GM18507 (cell line): ENCODE measurements around the gene KRT83.

Experiments
- DNase-seq: peaks from one replicate; pipeline ENCODE4 v3.0.0; 2011; ENCODE audit warnings: low read depth; ENCODE audit not compliant: insufficient read length; ENCODE audit errors: extremely low spot score
- FAIRE-seq: peaks from 2 replicates; lab custom pipeline; 2011; peaks lifted over from hg19 to GRCh38; lab: Jason Lieb, UNC

The KRT83 gene

GRCh38 chr12:52275686-52276085 is 45.5 kb downstream of the KRT83 start:
- FAIRE-seq, result no peak
- DNase-seq, result no peak

- DNase-seq (no peak), FAIRE-seq (no peak)
Observed at GRCh38 chr12:52274521-52275120, 46.6 kb downstream of the KRT83 start, which contains the start of gene KRT86. Gene KRT86, plus strand, starts transcription at chr12:52274645. Its CDS starts 27,272 bp downstream, at chr12:52301917.

- no peak for FAIRE-seq
- DNase-seq, result no peak
Observed at GRCh38 chr12:52271158-52271557, 50.0 kb downstream of the KRT83 start.

- DNase-seq, result no peak
- no peak for FAIRE-seq
Observed at GRCh38 chr12:52270541-52271070, 50.6 kb downstream of the KRT83 start.

- FAIRE-seq, result no peak
- DNase-seq, result no peak
Observed at GRCh38 chr12:52268212-52268611, 53.0 kb downstream of the KRT83 start.

- no peak for FAIRE-seq
- DNase-seq, result no peak
Observed at GRCh38 chr12:52267699-52268098, 53.5 kb downstream of the KRT83 start.

GRCh38 chr12:52267266-52267665 is 53.9 kb downstream of the KRT83 start:
- DNase-seq (no peak), FAIRE-seq (no peak)

- no peak for FAIRE-seq
- no peak for DNase-seq
Observed at GRCh38 chr12:52266514-52266913, 54.7 kb downstream of the KRT83 start.

- DNase-seq, result no peak
- FAIRE-seq, result no peak
Observed at GRCh38 chr12:52264435-52264825, 56.8 kb downstream of the KRT83 start.
